SU-DHL-6 (cell line): ENCODE measurements around the gene NPFF.

Source experiments
- H2AFZ ChIP-seq: fragments of 200-600 bp; sonication (generic); 2 replicates; pipeline ENCODE4 v1.6.1; 2014; ENCODE audit warnings: low read depth, mild to moderate bottlenecking, moderate library complexity, mixed read lengths, antibody characterized with exemption, low read length; ENCODE audit not compliant: severe bottlenecking
- H3F3A ChIP-seq: fragments of 200-600 bp; shearing (Covaris generic); 2 replicates; pipeline ENCODE4 v1.6.0; 2016; ENCODE audit warnings: antibody characterized with exemption, mild to moderate bottlenecking; ENCODE audit not compliant: insufficient read depth
- H3K27ac ChIP-seq: fragments of 200-600 bp; sonication (generic); 2 replicates; pipeline ENCODE4 v1.5.1; 2016; ENCODE audit warnings: low read depth, mild to moderate bottlenecking, low read length, moderate library complexity, mixed read lengths
- H3K27me3 ChIP-seq: fragments of 200-600 bp; sonication (generic), shearing (Covaris generic); 2 replicates; pipeline ENCODE4 v1.6.0; 2014; ENCODE audit warnings: mild to moderate bottlenecking, low read length
- H3K36me3 ChIP-seq: fragments of 200-600 bp; sonication (generic); 2 replicates; pipeline ENCODE4 v1.6.1; 2014; ENCODE audit warnings: mild to moderate bottlenecking, low read length, mixed read lengths
- H3K4me2 ChIP-seq: fragments of 300-600, 200-600 bp; shearing (Covaris generic), sonication (generic); 2 replicates; pipeline ENCODE4 v1.6.0; 2014; ENCODE audit warnings: low read length, low read depth, mild to moderate bottlenecking; ENCODE audit not compliant: poor library complexity, severe bottlenecking
- H3K4me3 ChIP-seq: fragments of 200-600 bp; sonication (generic); 2 replicates; pipeline ENCODE4 v1.5.1; 2014; ENCODE audit warnings: antibody characterized with exemption, low read length, mild to moderate bottlenecking, mixed read lengths; ENCODE audit not compliant: insufficient read depth, poor library complexity, severe bottlenecking
- H3K79me2 ChIP-seq: fragments of 200-600 bp; sonication (generic); 2 replicates; pipeline ENCODE4 v1.6.1; 2014; ENCODE audit warnings: mild to moderate bottlenecking, low read length, moderate library complexity; ENCODE audit not compliant: insufficient read depth
- H3K9ac ChIP-seq: fragments of 200-600 bp; sonication (generic); 2 replicates; pipeline ENCODE4 v1.7.0; 2014; ENCODE audit warnings: mild to moderate bottlenecking, low read length
- H3K9me2 ChIP-seq: fragments of 200-600 bp; sonication (generic); replicated peaks from 2 replicates; pipeline ENCODE4 v1.6.1; 2014; ENCODE audit warnings: low read length; ENCODE audit not compliant: insufficient read depth
- H3K9me3 ChIP-seq: fragments of 200-600 bp; sonication (generic); 2 replicates; pipeline ENCODE4 v1.6.1; 2014; ENCODE audit warnings: low read length, mixed read lengths; ENCODE audit not compliant: insufficient read depth
- H4K20me1 ChIP-seq: fragments of 200-600 bp; sonication (generic); 2 replicates; pipeline ENCODE4 v1.6.1; 2014; ENCODE audit warnings: low read depth, mild to moderate bottlenecking, antibody characterized with exemption, low read length, moderate library complexity, mixed read lengths
- EZH2phosphoT487 ChIP-seq: fragments of 200-600 bp; sonication (generic), shearing (Covaris generic); conservative IDR thresholded peaks from 2 replicates; pipeline ENCODE4 v1.6.1; 2018; ENCODE audit warnings: mild to moderate bottlenecking, antibody characterized with exemption, low read length, moderate library complexity, mixed read lengths
- TF ChIP-seq, protein P1 (sequence below): fragments of 200-600 bp; sonication (generic); IDR thresholded peaks from one replicate; pipeline ENCODE4 v1.5.1; 2017; ENCODE audit warnings: antibody characterized with exemption, mild to moderate bottlenecking, low read length, moderate library complexity; ENCODE audit not compliant: insufficient read depth, poor library complexity, severe bottlenecking

NPFF gene

DNA sequence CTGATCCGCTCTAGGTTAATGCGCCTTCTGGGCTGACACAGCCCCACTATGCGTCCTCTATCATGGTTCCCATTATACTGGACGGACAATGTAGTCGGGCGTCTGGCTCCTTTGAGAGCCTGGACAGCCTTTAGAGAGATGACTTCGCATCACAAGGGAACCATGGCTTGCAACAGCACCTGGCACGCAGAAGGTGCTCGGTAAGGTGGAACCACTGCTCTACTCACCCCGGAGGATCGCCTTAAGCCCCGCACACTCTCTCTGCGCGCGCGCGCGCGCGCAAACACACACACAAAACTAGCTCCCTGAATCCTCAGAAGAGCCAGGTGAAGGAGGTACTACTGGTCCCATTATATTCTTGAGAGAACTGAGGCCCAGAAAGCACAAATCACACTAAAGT lies 15.1 kb downstream of the NPFF start:
- TF ChIP-seq, protein P1, sequence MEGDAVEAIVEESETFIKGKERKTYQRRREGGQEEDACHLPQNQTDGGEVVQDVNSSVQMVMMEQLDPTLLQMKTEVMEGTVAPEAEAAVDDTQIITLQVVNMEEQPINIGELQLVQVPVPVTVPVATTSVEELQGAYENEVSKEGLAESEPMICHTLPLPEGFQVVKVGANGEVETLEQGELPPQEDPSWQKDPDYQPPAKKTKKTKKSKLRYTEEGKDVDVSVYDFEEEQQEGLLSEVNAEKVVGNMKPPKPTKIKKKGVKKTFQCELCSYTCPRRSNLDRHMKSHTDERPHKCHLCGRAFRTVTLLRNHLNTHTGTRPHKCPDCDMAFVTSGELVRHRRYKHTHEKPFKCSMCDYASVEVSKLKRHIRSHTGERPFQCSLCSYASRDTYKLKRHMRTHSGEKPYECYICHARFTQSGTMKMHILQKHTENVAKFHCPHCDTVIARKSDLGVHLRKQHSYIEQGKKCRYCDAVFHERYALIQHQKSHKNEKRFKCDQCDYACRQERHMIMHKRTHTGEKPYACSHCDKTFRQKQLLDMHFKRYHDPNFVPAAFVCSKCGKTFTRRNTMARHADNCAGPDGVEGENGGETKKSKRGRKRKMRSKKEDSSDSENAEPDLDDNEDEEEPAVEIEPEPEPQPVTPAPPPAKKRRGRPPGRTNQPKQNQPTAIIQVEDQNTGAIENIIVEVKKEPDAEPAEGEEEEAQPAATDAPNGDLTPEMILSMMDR = no peak
- no peak for TF ChIP-seq EZH2phosphoT487
- Histone ChIP-seq H3K9me2 (no peaks in the 10 kb centered on the region), H3K9me3 (no peaks in the 10 kb centered on the region), H3F3A (peaks cover 4% of the 10 kb centered on the region; the same call in 1 of the 2 replicates), H3K79me2 (no peaks in the 10 kb centered on the region), H3K9ac (no peak overlapping the region), H3K4me3 (no peak overlapping the region), H3K36me3 (no peaks in the 10 kb centered on the region), H3K27ac (no peak overlapping the region), H3K4me2 (peak overlapping the region; percentile 69), H4K20me1 (no peaks in the 10 kb centered on the region), H3K27me3 (no peaks in the 10 kb centered on the region), H2AFZ (no peak overlapping the region)

- Histone ChIP-seq H3K27ac (no peak overlapping the region), H4K20me1 (no peaks in the 10 kb centered on the region), H3K27me3 (no peaks in the 10 kb centered on the region), H3K36me3 (no peaks in the 10 kb centered on the region), H3K9me3 (no peaks in the 10 kb centered on the region), H3K9ac (no peak overlapping the region), H2AFZ (no peak overlapping the region), H3K9me2 (no peaks in the 10 kb centered on the region), H3K4me3 (no peak overlapping the region), H3K4me2 (no peak overlapping the region), H3F3A (peaks cover 7% of the 10 kb centered on the region; the same call in 1 of the 2 replicates), H3K79me2 (no peaks in the 10 kb centered on the region)
- TF ChIP-seq, protein P1 = no peak
- no peak for TF ChIP-seq EZH2phosphoT487
These were observed 17.9 kb downstream of the NPFF start for GRCh38 chr12:53489242-53489864.

DNA sequence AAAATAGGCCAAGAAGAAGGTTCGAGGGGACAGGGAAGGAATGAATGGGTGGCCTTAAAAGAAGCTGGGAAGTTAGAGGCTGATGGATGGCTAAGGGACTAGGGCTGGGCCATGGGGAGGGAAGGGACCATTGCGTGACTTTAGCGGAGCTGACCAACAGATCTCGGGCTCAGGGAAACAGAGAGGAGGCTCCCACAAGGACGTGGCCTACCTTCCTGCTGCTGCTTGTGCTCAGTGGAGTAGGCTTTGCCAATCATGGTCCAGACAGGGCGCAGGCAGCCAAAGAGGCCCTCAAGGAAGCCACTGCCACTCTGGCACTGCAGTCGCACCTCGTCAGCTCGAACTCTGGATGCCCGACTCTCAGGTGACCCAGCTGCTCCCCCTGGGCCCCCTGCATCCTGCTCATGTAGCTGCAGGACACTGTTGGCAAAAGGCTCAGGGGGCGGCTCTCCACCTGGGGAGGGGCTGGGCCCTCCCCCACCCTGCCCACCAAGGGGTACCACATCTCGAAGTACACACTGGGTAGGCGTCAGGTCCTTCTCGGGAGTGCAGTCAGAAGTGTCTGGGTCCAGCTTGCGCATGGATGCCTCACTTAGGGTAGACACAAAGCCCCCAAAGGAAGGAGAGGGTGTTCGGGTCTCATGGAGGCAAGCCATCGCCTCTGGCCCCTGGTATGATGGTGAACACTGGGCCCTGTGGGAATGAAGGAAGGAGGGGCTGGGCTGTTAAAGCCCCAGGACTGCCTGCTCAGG lies 20.4 kb downstream of the NPFF start:
- TF ChIP-seq EZH2phosphoT487 = no peak
- TF ChIP-seq, protein P1 = no peak
- H3K4me2 ChIP-seq = no peak overlapping the region
- H3K9me2 ChIP-seq = no peaks in the 10 kb centered on the region
- H3K4me3 ChIP-seq = no peak overlapping the region
- no peak overlapping the region for H3K9ac ChIP-seq
- no peak overlapping the region for H3K27ac ChIP-seq
- no peaks in the 10 kb centered on the region for H4K20me1 ChIP-seq
- H3K9me3 ChIP-seq = no peaks in the 10 kb centered on the region
- H3K36me3 ChIP-seq = no peaks in the 10 kb centered on the region
- no peaks in the 10 kb centered on the region for H3K27me3 ChIP-seq
- no peaks in the 10 kb centered on the region for H3K79me2 ChIP-seq
- H3F3A ChIP-seq = peaks cover 22% of the 10 kb centered on the region
- no peak overlapping the region for H2AFZ ChIP-seq
